GM21576 (cell line): ENCODE data around the gene KDM2B.
A peak's percentile ranks its signal among the peaks of the same experiment; 100 is the strongest.

Experiments
- ATAC-seq: cut with Tn5 transposase; IDR thresholded peaks from one replicate; pipeline ENCODE4 v1.9.1; 2021; ENCODE audit warnings: mild to moderate bottlenecking, moderate library complexity; ENCODE audit not compliant: unreplicated experiment

Gene KDM2B

GRCh38 chr12:121580959-121581685, at the start of gene KDM2B:
TSS of gene KDM2B (minus strand) at chr12:121581023. CDS start at chr12:121580911, 112 bp downstream.
- ATAC-seq: no peak

GRCh38 chr12:121628536-121628935, 47.7 kb upstream of the KDM2B start:
- ATAC-seq: no peak

GRCh38 chr12:121628037-121628436, 47.2 kb upstream of the KDM2B start:
- ATAC-seq: no peak

- peak; percentile 28 for ATAC-seq
Measured at GRCh38 chr12:121626853-121627640, 46.2 kb upstream of the KDM2B start.

GRCh38 chr12:121626087-121626852, 45.4 kb upstream of the KDM2B start, which contains the start of gene ORAI1:
TSS of gene ORAI1 (plus strand) at chr12:121626530.
- ATAC-seq: peak; percentile 52

- ATAC-seq: no peak
Measured at GRCh38 chr12:121620333-121620891, 39.6 kb upstream of the KDM2B start.

GRCh38 chr12:121618659-121619233, 37.9 kb upstream of the KDM2B start:
- ATAC-seq: no peak

- no peak for ATAC-seq
Measured at GRCh38 chr12:121614872-121615467, 34.1 kb upstream of the KDM2B start.

GRCh38 chr12:121613462-121613861, 32.6 kb upstream of the KDM2B start:
- no peak for ATAC-seq

GRCh38 chr12:121611306-121611705, 30.5 kb upstream of the KDM2B start:
- ATAC-seq: no peak

GRCh38 chr12:121610239-121611149, 29.7 kb upstream of the KDM2B start:
- ATAC-seq: no peak

GRCh38 chr12:121608301-121608700, 27.5 kb upstream of the KDM2B start:
- ATAC-seq: no peak

GRCh38 chr12:121603581-121603980, 22.8 kb upstream of the KDM2B start:
- ATAC-seq: no peak

GRCh38 chr12:121602766-121603165, 21.9 kb upstream of the KDM2B start:
- ATAC-seq: no peak

- ATAC-seq: no peak
Measured at GRCh38 chr12:121600702-121601336, 20.0 kb upstream of the KDM2B start.

- ATAC-seq: no peak
Measured at GRCh38 chr12:121596526-121596925, 15.7 kb upstream of the KDM2B start.

GRCh38 chr12:121595520-121595919, 14.7 kb upstream of the KDM2B start:
- no peak for ATAC-seq

GRCh38 chr12:121592320-121592719, 11.5 kb upstream of the KDM2B start:
- ATAC-seq: no peak
